ENCODE data around the gene BTRC.

Gene BTRC

DNA sequence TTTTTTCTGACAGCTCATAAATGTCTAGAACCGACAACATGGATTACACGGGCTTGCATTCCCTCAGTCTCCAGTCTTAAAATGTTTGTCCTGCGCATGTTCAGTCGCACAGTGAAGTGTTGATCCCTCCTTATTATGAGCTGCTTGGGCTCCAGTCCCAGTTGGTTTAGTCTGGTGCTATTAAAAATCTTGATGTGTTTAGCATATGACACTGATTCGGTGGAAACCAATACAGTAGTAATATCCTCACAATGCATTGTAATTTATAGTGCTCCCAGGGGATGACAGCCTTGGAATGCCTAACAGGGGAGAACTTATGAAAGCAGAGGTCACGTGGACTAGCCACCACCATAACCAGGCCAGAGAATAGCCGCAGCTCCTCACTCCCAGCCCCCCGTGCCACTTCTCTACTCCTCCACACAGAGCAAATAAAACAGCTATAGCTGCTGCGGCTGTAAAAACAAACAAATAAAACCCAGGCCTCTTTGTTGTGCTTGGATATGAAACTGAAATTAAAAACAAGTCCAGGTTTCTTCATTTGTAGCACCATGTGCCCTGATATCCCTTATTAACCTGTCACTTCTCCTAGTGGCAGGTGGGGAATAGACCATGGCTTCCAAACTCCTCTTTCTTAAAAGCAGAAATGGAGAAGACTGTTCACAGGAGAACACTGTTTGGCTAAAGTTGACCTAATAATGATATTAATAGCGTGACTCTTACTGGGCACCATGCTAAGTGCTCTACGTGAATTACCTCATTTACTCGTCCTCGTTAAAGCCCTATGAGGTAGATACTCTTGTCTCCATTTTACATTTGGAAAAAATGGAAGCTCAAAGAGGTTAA is 241.8 kb downstream of the BTRC start:
- peak; percentile 24 for DNase-seq

DNA sequence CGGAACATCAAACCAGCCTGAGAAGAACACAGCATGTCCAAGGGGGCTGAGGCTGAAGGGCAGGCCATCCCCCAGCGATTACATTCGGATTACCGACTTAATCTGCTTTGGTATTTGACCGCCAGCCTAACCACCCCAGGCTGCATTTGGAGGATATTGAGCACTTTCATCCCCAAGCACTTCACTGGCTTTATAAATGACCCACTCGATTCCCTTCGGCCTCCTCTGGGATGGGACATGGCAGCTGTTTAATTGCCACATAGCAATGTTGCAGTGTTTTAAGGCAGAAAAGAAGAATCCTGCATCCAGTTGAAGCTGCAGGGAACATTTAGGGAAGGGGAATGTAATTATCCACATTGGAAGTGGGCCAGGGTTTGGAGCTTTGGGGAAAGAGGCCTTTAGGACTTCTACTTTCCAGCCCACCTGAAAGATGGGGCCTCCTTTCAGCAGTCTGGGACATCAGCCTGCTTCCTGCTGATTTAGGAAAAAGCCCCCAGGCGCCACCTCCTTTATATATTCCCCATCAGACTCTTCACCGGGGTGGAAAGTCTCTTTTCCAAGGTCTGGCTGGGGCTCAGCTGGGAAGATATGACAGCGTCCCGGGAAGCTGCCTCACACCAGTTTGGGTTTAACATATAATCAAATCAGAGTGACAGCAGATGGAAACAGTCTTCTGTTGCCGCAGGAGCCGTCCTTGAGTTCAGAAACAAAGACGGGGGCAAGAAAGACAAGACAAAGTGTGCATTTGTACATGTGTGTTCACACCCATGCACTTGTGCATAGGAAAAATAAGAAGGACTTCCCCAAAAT is 243.3 kb downstream of the BTRC start:
- no peak for DNase-seq

DNA sequence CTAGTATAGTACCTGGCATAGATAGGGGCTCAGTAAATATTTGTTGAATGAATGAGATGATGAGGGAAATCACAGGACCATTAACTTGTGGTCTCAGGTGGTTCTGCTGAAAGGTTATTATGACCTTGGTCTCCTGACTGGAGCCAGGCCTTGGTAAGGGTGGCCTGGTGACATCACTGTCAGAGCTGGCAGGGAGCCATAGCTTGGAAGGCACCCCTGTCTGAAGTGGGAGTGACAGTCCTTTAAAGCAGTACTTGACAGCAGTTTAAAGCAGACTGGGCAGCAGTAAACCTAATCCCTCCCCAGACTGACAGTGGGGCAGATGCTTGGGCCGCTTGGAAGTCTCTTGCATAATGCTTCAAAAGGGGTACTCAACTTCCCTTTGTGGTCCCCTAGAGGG is 247.6 kb downstream of the BTRC start:
- DNase-seq: no peak

DNA sequence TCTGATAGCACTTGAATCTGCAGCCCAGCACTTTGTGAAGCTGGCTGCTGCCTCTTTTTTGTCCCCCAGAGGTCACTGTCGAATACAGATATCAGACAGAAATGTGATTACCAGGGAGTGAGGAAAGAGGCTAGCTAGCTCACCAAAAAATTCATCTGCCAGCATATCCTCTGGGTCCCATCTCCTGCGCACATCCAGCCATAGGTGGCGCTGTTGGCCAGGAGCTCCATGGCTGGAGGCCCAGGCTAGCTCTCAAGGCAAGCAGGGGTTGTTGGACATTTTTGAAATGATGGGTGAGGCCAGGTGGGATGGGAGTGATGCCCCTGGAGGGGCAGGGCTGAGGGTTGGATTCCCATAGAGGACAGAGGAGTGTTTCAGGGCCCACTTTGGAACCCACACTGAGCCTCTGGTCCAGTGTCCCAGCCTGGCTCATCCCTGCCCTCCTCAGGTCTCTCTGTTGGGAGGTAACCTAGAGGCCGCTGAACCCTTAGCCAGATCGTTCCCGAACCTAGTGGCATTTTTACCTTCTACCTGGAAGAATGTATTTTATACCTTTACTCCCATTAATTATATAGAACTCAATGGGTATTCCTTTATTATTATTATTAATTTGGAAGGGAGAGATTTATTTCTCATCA is 248.9 kb downstream of the BTRC start:
- DNase-seq: peak; percentile 63
